HG02943 (cell line): ENCODE data around the gene SSUH2.

ENCODE experiments used
- ATAC-seq: cut with Tn5 transposase; IDR thresholded peaks from one replicate; pipeline ENCODE4 v1.9.1; 2021; ENCODE audit warnings: mild to moderate bottlenecking, low read depth, moderate library complexity; ENCODE audit not compliant: unreplicated experiment

SSUH2 gene

DNA sequence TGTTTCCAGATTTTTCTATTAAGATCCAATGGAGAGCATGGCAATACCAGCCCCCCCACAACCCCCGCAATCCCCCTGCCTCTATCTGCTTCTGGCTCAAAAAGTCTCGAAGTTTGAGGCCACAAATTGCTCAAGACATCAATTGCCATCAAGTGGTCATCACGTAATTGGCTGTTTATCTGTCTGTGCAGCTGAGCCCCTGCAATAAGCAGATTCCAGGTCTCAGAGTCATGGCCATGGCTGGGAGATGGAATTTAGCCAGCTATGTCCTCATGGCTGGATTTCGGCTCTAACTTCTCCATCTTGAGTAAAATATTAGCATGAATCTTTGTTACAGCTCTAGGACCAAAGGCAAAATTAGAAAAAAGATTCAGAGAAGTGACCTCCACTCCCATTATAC lies 22.7 kb downstream of the SSUH2 start:
- no peak for ATAC-seq

- no peak for ATAC-seq
Observed at GRCh38 chr3:8621141-8621540, 23.5 kb downstream of the SSUH2 start.

DNA sequence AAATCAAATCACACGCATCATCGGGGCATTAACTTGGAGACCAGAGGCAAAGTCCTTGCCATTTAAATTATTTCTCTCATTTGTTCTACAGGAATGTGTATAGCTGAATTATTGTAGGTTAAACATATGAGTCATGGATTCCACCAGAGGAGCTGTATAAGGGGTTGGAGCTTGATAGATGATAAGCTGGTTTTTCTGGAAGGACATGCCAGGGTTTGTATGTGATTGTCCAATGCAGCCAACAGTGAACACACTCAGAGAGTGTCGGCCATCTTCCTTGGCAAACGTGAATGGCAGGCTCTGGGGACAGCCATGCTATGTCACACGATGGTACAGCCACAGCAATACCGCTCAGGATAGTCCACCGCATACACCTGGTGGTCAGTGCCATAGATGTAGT lies 25.1 kb downstream of the SSUH2 start:
- no peak for ATAC-seq

- no peak for ATAC-seq
Observed at GRCh38 chr3:8618950-8619349, 25.6 kb downstream of the SSUH2 start.

- ATAC-seq = no peak
Observed at GRCh38 chr3:8617921-8618320, 26.7 kb downstream of the SSUH2 start.

GRCh38 chr3:8610951-8611350 lies 33.6 kb downstream of the SSUH2 start:
- ATAC-seq = no peak

- ATAC-seq = no peak
Observed at GRCh38 chr3:8608791-8609467, 35.7 kb downstream of the SSUH2 start.

GRCh38 chr3:8608041-8608790 lies 36.4 kb downstream of the SSUH2 start:
- no peak for ATAC-seq

GRCh38 chr3:8607234-8608040 lies 37.2 kb downstream of the SSUH2 start:
- ATAC-seq = no peak

DNA sequence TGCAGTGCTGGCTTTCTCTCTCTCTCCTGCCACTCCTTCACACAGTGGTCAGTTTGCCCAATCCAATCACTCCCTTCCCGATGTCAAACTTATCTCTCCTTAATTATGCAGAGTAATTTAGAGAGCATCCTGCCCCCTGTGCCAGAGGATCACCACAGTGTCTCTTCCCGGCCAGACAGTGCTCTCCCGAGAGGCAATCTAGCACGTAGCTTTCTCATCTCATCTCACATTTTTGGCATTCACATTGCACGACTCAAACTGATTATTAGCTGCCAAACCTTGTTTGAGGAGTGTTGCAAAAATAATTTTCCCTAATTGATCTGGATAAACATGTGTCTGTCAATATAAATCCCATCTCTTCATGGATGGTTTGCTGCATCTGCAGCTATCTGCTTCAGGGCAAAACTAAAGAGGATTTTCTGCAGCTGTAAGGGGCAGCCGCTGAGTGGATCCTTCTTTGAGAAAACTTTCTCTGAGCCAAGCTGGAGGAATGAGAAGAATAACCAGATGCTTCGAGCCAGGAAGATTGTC lies 37.8 kb downstream of the SSUH2 start:
- no peak for ATAC-seq

- ATAC-seq = no peak
Observed at GRCh38 chr3:8604988-8605387, 39.6 kb downstream of the SSUH2 start.

GRCh38 chr3:8604006-8604405 lies 40.6 kb downstream of the SSUH2 start:
- no peak for ATAC-seq

GRCh38 chr3:8603115-8603710 lies 41.4 kb downstream of the SSUH2 start:
- no peak for ATAC-seq

DNA sequence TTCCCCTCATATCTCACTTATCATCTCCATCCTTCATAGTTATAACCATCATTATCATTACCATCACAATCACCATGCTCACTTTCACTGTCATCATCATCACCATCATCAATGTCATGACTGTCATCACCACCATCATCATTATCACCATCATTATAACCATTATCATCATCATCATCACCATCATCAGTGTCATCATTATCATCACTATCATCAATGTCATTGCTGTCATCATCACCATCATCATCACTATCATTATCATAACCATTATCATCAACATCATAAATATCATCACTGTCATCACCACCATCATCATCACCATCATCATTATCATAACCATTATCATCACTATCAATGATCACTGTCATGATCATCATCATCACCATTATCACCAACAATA lies 44.1 kb downstream of the SSUH2 start:
- no peak for ATAC-seq

DNA sequence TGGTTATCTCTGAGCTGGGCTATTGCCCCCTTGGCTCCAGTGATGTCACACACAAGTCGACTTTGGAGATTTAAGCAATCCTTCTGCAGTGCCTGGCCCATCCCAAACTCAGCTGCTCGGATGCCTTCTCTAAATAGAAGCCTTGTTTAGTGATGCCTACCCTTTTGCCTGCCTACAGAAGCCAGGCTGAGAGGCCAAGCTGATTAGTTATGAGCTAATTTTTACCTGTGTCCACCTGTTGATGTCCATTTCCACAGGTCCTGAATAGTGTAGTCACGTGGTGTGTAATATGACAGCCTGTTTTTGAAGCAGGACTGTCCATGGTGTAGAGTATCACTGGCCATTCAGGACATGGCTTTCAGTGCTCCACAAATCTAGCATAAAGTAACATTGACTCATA lies 45.5 kb downstream of the SSUH2 start:
- no peak for ATAC-seq

GRCh38 chr3:8597219-8597853 lies 47.3 kb downstream of the SSUH2 start:
- ATAC-seq = no peak

- no peak for ATAC-seq
Observed at GRCh38 chr3:8596321-8597218, 48.0 kb downstream of the SSUH2 start.

DNA sequence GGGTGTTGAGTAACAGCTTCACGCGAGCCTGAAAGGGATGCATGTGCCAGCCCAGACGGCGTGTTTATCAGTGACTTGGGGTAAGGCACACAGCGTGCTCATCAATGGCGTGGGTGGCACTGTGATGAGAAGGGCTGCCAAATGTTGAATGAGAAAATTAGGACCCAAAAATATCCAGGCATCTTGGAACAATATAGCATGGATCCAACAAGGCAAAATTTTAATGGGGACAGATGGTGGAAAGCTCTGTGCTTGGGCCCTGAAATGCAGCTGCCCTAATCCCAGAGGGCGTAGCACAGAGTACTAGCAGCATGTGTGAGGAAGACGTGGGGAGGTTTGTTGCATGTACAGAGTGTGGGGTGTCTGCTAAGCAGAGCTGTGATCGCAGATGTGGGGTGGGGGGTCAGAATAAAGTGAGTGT lies 48.9 kb downstream of the SSUH2 start:
- no peak for ATAC-seq

- ATAC-seq = no peak
Observed at GRCh38 chr3:8595252-8595651, 49.3 kb downstream of the SSUH2 start.
